Natural killer cell (primary cell): ENCODE measurements around the gene TAS2R30. TPM values are rescaled to one million over a fixed set of nuclear protein-coding genes. Genes with fewer than 3 reads are reported as not detected.

Experiments used
- ATAC-seq, 3 donors: fragments of 150-1000 bp in 2 of 3; fragments of 200-7000 bp in 1 of 3; cut with Tn5 transposase; 1 replicate in 1 of 3; 2 replicates in 2 of 3; pipeline ENCODE4 v1.10.0; 2021; ENCODE audit warnings: mild to moderate bottlenecking in 2 of 3, moderate library complexity in 2 of 3
- DNase-seq, 2 donors: peaks; one replicate each; pipeline versions ENCODE4 v3.0.0 to v3.0.0-alpha.2; 2013 to 2021; ENCODE audit warnings: mixed read lengths in 1 of 2
- H3K27ac ChIP-seq: one replicate; pipeline ENCODE4 v1.5.1; 2013; ENCODE audit warnings: mild to moderate bottlenecking, low read length
- H3K27me3 ChIP-seq: one replicate; pipeline ENCODE4 v1.6.1; 2013; ENCODE audit warnings: low read length; ENCODE audit not compliant: control insufficient read depth, insufficient read depth
- H3K36me3 ChIP-seq: one replicate; pipeline ENCODE4 v1.6.1; 2013; ENCODE audit warnings: low read length; ENCODE audit not compliant: control insufficient read depth, insufficient read depth
- H3K4me1 ChIP-seq: one replicate; pipeline ENCODE4 v1.6.1; 2013; ENCODE audit warnings: low read length; ENCODE audit not compliant: control insufficient read depth, insufficient read depth
- H3K4me3 ChIP-seq: one replicate; pipeline ENCODE4 v1.5.1; 2013; ENCODE audit warnings: low read length
- H3K9me3 ChIP-seq: one replicate; pipeline ENCODE4 v1.6.1; 2013; ENCODE audit warnings: low read length; ENCODE audit not compliant: control insufficient read depth, insufficient read depth
- H3K27ac Mint-ChIP-seq, 2 donors: one replicate each; pipeline ENCODE4 v1.8.0; 2022; ENCODE audit warnings: mild to moderate bottlenecking in 2 of 2, mixed read lengths in 2 of 2, moderate library complexity in 1 of 2
- H3K27me3 Mint-ChIP-seq, 2 donors: one replicate each; pipeline ENCODE4 v1.8.0; 2022; ENCODE audit warnings: low read depth in 2 of 2, mixed read lengths in 2 of 2
- H3K36me3 Mint-ChIP-seq: one replicate; pipeline ENCODE4 v1.8.0; 2022; ENCODE audit warnings: mixed read lengths
- H3K4me1 Mint-ChIP-seq, 2 donors: one replicate each; pipeline ENCODE4 v1.8.0; 2022; ENCODE audit warnings: mixed read lengths in 2 of 2
- H3K4me3 Mint-ChIP-seq: one replicate; pipeline ENCODE4 v1.8.0; 2022; ENCODE audit warnings: mild to moderate bottlenecking, moderate library complexity, mixed read lengths
- H3K9me3 Mint-ChIP-seq, 2 donors: one replicate each; pipeline ENCODE4 v1.8.0; 2022; ENCODE audit warnings: mixed read lengths in 2 of 2
- CTCF ChIP-seq: fragments of 200-600 bp; IDR thresholded peaks from one replicate; pipeline ENCODE4 v1.8.0; 2022; ENCODE audit warnings: antibody characterized with exemption
- WGBS: methylation state at CpG from one replicate; pipeline ENCODE4 v1.1.7; 2013; ENCODE audit warnings: missing lambda C conversion rate; ENCODE audit not compliant: insufficient coverage; 5-methylcytosine and 5-hydroxymethylcytosine counted together
- intact Hi-C: fragments of 100-400 bp; cut with micrococcal nuclease; formaldehyde crosslinking; loops from one replicate; pipeline ENCODE4 v1.14.2; 2022
- total RNA-seq, 4 donors: library from RNA; stranded (reverse); fragments of 120-200 nt in 1 of 4; gene quantifications; one replicate each; pipeline versions ENCODE4 v1.2.3 to v1.2.4, GENCODE V29; 2013 to 2022

Gene TAS2R30
- total RNA-seq, result 1 to 10 TPM; 6.9 to 9.7 (median 6.9) TPM
- total RNA-seq (2013), result 27.3 TPM

- Histone ChIP-seq H3K27me3 (no peaks in the 10 kb centered on the region), H3K27ac (no peak within 1 kb of the TSS), H3K9me3 (no peaks in the 10 kb centered on the region), H3K36me3 (no peaks in the 10 kb centered on the region), H3K4me3 (no peak within 1 kb of the TSS), H3K4me1 (no peaks in the 10 kb centered on the region)
- DNase-seq, result no peak
- no peak for TF ChIP-seq CTCF
- H3K36me3 Mint-ChIP-seq, result no peaks in the 10 kb centered on the region
- WGBS, result no CpG with 5 or more reads among the region's 3 CpGs
- no peak within 1 kb of the TSS for H3K4me3 Mint-ChIP-seq
- H3K27me3 Mint-ChIP-seq, result no peaks in the 10 kb centered on the region
- peak within 1 kb of the TSS in 1 of 2 donors; percentile 58 for H3K27ac Mint-ChIP-seq
- no peaks in the 10 kb centered on the region for H3K9me3 Mint-ChIP-seq
- peaks cover 34 to 55% of the 10 kb centered on the region in 2 donors for H3K4me1 Mint-ChIP-seq
- no peak for ATAC-seq
- intact Hi-C loops, result no loop called here
Observed at GRCh38 chr12:11134305-11134704, at the start of gene TAS2R30. Gene TAS2R30, minus strand, starts transcription at chr12:11134644. Its CDS starts 400 bp downstream, at chr12:11134244.

- DNase-seq (no peak), ATAC-seq (no peak)
- TF ChIP-seq CTCF, result no peak
- Mint-ChIP-seq H3K4me1 (no peaks in the 10 kb centered on the region), H3K27ac (no peak overlapping the region), H3K27me3 (no peaks in the 10 kb centered on the region), H3K36me3 (no peaks in the 10 kb centered on the region), H3K9me3 (no peaks in the 10 kb centered on the region), H3K4me3 (no peak overlapping the region)
- Histone ChIP-seq H3K27me3 (no peaks in the 10 kb centered on the region), H3K9me3 (no peaks in the 10 kb centered on the region), H3K4me3 (no peak overlapping the region), H3K36me3 (no peaks in the 10 kb centered on the region), H3K27ac (no peak overlapping the region), H3K4me1 (no peaks in the 10 kb centered on the region)
- intact Hi-C loops, result no loop called here
Observed at GRCh38 chr12:11183011-11183410, 48.6 kb upstream of the TAS2R30 start.

GRCh38 chr12:11182529-11182928 lies 48.1 kb upstream of the TAS2R30 start:
- Histone ChIP-seq H3K36me3 (no peaks in the 10 kb centered on the region), H3K27ac (no peak overlapping the region), H3K4me3 (no peak overlapping the region), H3K4me1 (no peaks in the 10 kb centered on the region), H3K9me3 (no peaks in the 10 kb centered on the region), H3K27me3 (no peaks in the 10 kb centered on the region)
- Mint-ChIP-seq H3K36me3 (no peaks in the 10 kb centered on the region), H3K27me3 (no peaks in the 10 kb centered on the region), H3K4me3 (no peak overlapping the region), H3K9me3 (no peaks in the 10 kb centered on the region), H3K27ac (no peak overlapping the region), H3K4me1 (no peaks in the 10 kb centered on the region)
- no peak for DNase-seq
- intact Hi-C loops, result no loop called here
- TF ChIP-seq CTCF, result no peak
- no peak for ATAC-seq

- Mint-ChIP-seq H3K27ac (no peak overlapping the region), H3K27me3 (no peaks in the 10 kb centered on the region), H3K36me3 (no peaks in the 10 kb centered on the region), H3K4me3 (no peak overlapping the region), H3K9me3 (no peaks in the 10 kb centered on the region), H3K4me1 (peaks cover 13 to 23% of the 10 kb centered on the region in 2 donors)
- no peaks in the 10 kb centered on the region for H3K36me3 ChIP-seq
- no CpG with 5 or more reads among the region's 1 CpG for WGBS
- ATAC-seq (no peak), DNase-seq (no peak)
- intact Hi-C loops, result loop anchor here (10.0 kb wide), 1 partner anchor 563 kb away; the partner anchor contains the start of gene MAGOHB
- no peaks in the 10 kb centered on the region for H3K27me3 ChIP-seq
- no peaks in the 10 kb centered on the region for H3K4me1 ChIP-seq
- H3K27ac ChIP-seq, result no peak overlapping the region
- H3K4me3 ChIP-seq, result no peak overlapping the region
- H3K9me3 ChIP-seq, result no peaks in the 10 kb centered on the region
- TF ChIP-seq CTCF, result no peak
Observed at GRCh38 chr12:11178250-11178649, 43.8 kb upstream of the TAS2R30 start.
